GM12878 (cell line): Measurements from ENCODE around the gene KLF18.
"Not testable (repeated sequence)": the region's sequence is repeated elsewhere in the genome, so short reads cannot be mapped to it uniquely, and the experiment has no call there.

Experiments
- EP300 ChIP-seq, 2 experiments: fragments of 150-350 bp in 1 of 2; IDR thresholded peaks; 2 replicates each; pipeline ENCODE4 v1.6.1; 2011 to 2012; ENCODE audit warnings: low read depth in 2 of 2, low read length in 2 of 2, borderline replicate concordance in 1 of 2, improper control_type of control experiment in 1 of 2, inconsistent platforms in 1 of 2; ENCODE audit not compliant: control insufficient read depth in 1 of 2
- GABPA ChIP-seq: IDR thresholded peaks from 2 replicates; pipeline ENCODE4 v1.6.1; 2014; ENCODE audit warnings: antibody characterized with exemption, low read depth, mild to moderate bottlenecking, inconsistent platforms

- TF ChIP-seq EP300 (IDR thresholded peaks at IDR 0.05; ENCODE audit: borderline replicate concordance in 1 of 2, control insufficient read depth in 1 of 2, low read depth in 2 of 2, low read length in 2 of 2); GABPA: not testable (repeated sequence)
These were observed 1.9 kb downstream of the KLF18 start for GRCh38 chr1:44139565-44139964.
